Endothelial cell of umbilical vein (primary cell): ENCODE data around the gene DHRS12. TPM values are rescaled to one million over a fixed set of nuclear protein-coding genes. Genes with fewer than 3 reads are reported as not detected.

ENCODE experiments used
- BruUV-seq: library from RNA; stranded (reverse); fragments of 400-500 nt; replicated peaks from 2 replicates; lab custom pipeline; 2021; lab: Mats Ljungman, UMichigan
- CTCF ChIA-PET: fragments of 300-600, 350-600 bp; sonication (Branson Sonifier 250); formaldehyde crosslinking; loops from one replicate; lab custom pipeline; 2021; ENCODE audit warnings: antibody characterized with exemption, inconsistent platforms; lab: Charles Lee
- POLR2A ChIA-PET: fragments of 300-600, 350-600 bp; sonication (Branson Sonifier 250); formaldehyde crosslinking; loops from one replicate; lab custom pipeline; 2021; ENCODE audit warnings: antibody characterized with exemption, inconsistent platforms; lab: Charles Lee
- DNase-seq: peaks from one replicate; pipeline ENCODE4 v3.0.0-alpha.2; 2011; ENCODE audit warnings: low read depth, low spot score
- FAIRE-seq: peaks from 2 replicates; lab custom pipeline; 2011; peaks lifted over from hg19 to GRCh38; lab: Jason Lieb, UNC
- H2AFZ ChIP-seq: 2 replicates; pipeline ENCODE4 v1.6.0; 2012; ENCODE audit warnings: low read depth, low read length, control low read depth, inconsistent platforms
- H3K27ac ChIP-seq: 2 replicates; pipeline ENCODE4 v1.5.1; 2011; ENCODE audit warnings: low read depth, mild to moderate bottlenecking, control low read depth, low read length, moderate library complexity; ENCODE audit not compliant: insufficient read depth
- H3K27me3 ChIP-seq, 2 experiments: 2 replicates each; pipeline versions ENCODE4 v1.6.0 to v1.6.1; 2011; ENCODE audit warnings: low read length in 2 of 2, mixed read lengths in 1 of 2; ENCODE audit not compliant: control insufficient read depth in 2 of 2, insufficient read depth in 2 of 2
- H3K36me3 ChIP-seq, 2 experiments: 2 replicates in 1 of 2; 3 replicates in 1 of 2; pipeline ENCODE4 v1.5.1; 2011; ENCODE audit warnings: low read length in 2 of 2, mild to moderate bottlenecking in 1 of 2, moderate library complexity in 1 of 2; ENCODE audit not compliant: control insufficient read depth in 2 of 2, insufficient read depth in 2 of 2; ENCODE audit errors: extremely low read depth in 1 of 2
- H3K4me1 ChIP-seq: 3 replicates; pipeline ENCODE4 v1.5.1; 2011; ENCODE audit warnings: mild to moderate bottlenecking, low read length; ENCODE audit not compliant: control insufficient read depth, insufficient read depth; ENCODE audit errors: extremely low read depth
- H3K4me2 ChIP-seq: 2 replicates; pipeline ENCODE4 v1.6.1; 2011; ENCODE audit warnings: low read length, control low read depth, mixed read lengths; ENCODE audit not compliant: insufficient read depth
- H3K4me3 ChIP-seq, 3 experiments: fragments of 200-600 bp in 1 of 3; sonication (generic), shearing (Covaris generic) in 1 of 3; replicated peaks in 1 of 3; 2 replicates each; pipeline ENCODE4 v1.5.1; 2011 to 2016; ENCODE audit warnings: control low read depth in 3 of 3, low read length in 3 of 3, mild to moderate bottlenecking in 2 of 3, inconsistent platforms in 1 of 3, low read depth in 1 of 3, moderate library complexity in 1 of 3; ENCODE audit not compliant: insufficient read depth in 1 of 3
- H3K79me2 ChIP-seq: 2 replicates; pipeline ENCODE4 v1.6.0; 2012; ENCODE audit warnings: low read length, inconsistent platforms; ENCODE audit not compliant: control insufficient read depth, insufficient read depth
- H3K9ac ChIP-seq: replicated peaks from 2 replicates; pipeline ENCODE3; 2011; ENCODE audit warnings: low read length, control low read depth; ENCODE audit not compliant: insufficient read depth; ENCODE audit errors: extremely low read depth
- H3K9me1 ChIP-seq: replicated peaks from 3 replicates; pipeline ENCODE4 v1.6.0; 2011; ENCODE audit warnings: mild to moderate bottlenecking, low read length; ENCODE audit not compliant: control insufficient read depth, insufficient read depth; ENCODE audit errors: extremely low read depth
- H3K9me3 ChIP-seq: replicated peaks from 2 replicates; pipeline ENCODE4 v1.5.1; 2012; ENCODE audit warnings: low read length, inconsistent platforms; ENCODE audit not compliant: control insufficient read depth, insufficient read depth
- H4K20me1 ChIP-seq: replicated peaks from 2 replicates; pipeline ENCODE3; 2011; ENCODE audit warnings: mild to moderate bottlenecking, low read length; ENCODE audit not compliant: control insufficient read depth, insufficient read depth; ENCODE audit errors: extremely low read depth
- EZH2 ChIP-seq: IDR thresholded peaks from 2 replicates; pipeline ENCODE4 v1.6.1; 2012; ENCODE audit warnings: borderline replicate concordance, low read depth, mild to moderate bottlenecking, moderate library complexity, low read length, inconsistent platforms; ENCODE audit not compliant: severe bottlenecking
- FOS ChIP-seq: IDR thresholded peaks from 2 replicates; pipeline ENCODE4 v1.6.1; 2011; ENCODE audit warnings: mild to moderate bottlenecking, low read length, moderate library complexity, borderline replicate concordance; ENCODE audit not compliant: insufficient read depth
- GATA2 ChIP-seq: IDR thresholded peaks from 2 replicates; pipeline ENCODE4 v1.7.0; 2011; ENCODE audit warnings: low read depth, mild to moderate bottlenecking, moderate library complexity, mixed read lengths, low read length; ENCODE audit not compliant: insufficient read length, insufficient read depth
- JUN ChIP-seq: IDR thresholded peaks from 2 replicates; pipeline ENCODE4 v1.6.1; 2011; ENCODE audit warnings: borderline replicate concordance, low read depth; ENCODE audit not compliant: insufficient read length, insufficient read depth
- MYC ChIP-seq: IDR thresholded peaks from one replicate; pipeline ENCODE4 v1.6.1; 2011; ENCODE audit warnings: mild to moderate bottlenecking, low read depth, low read length
- POLR2A ChIP-seq: IDR thresholded peaks from 2 replicates; pipeline ENCODE4 v1.6.1; 2012; ENCODE audit warnings: low read depth, mild to moderate bottlenecking, control low read depth, low read length
- POLR2AphosphoS5 ChIP-seq: IDR thresholded peaks from 2 replicates; pipeline ENCODE4 v1.6.1; 2012; ENCODE audit warnings: low read depth, mild to moderate bottlenecking, control low read depth, low read length, moderate library complexity; ENCODE audit not compliant: insufficient read depth
- dilution Hi-C: fragments of 300-500 bp; cut with MboI; formaldehyde crosslinking; loops from one replicate; pipeline ENCODE4 v1.15.0; 2019; ENCODE audit warnings: low sequenced_read_pairs; ENCODE audit not compliant: extremely low pct_ligation_motif_present
- intact Hi-C: fragments of 100-400 bp; cut with micrococcal nuclease; formaldehyde crosslinking; loops from one replicate; pipeline ENCODE4 v1.10.0; 2022
- polyA plus RNA-seq, 4 experiments: library from polyadenylated mRNA; depleted of rRNA in 3 of 4; stranded (reverse) in 3 of 4; unstranded in 1 of 4; fragments of >200 nt; gene quantifications; 2 replicates each; pipeline versions ENCODE4 v1.2.1 to v1.2.3, GENCODE V29; 2011 to 2012; ENCODE audit warnings: missing spikeins in 1 of 4
- total RNA-seq: library from RNA; stranded (reverse); gene quantifications from 2 replicates; pipeline ENCODE4 v1.2.3, GENCODE V29; 2021
- TF ChIP-seq, protein P1 (sequence below): IDR thresholded peaks from 2 replicates; pipeline ENCODE4 v1.6.1; 2011; ENCODE audit not compliant: insufficient read depth, insufficient read length
- TF ChIP-seq, protein P2 (sequence below), 2 donors: IDR thresholded peaks; 1 replicate in 1 of 2; 2 replicates in 1 of 2; pipeline ENCODE4 v1.5.1; 2011; ENCODE audit warnings: low read length in 2 of 2, mild to moderate bottlenecking in 2 of 2, moderate library complexity in 2 of 2, control low read depth in 1 of 2, inconsistent platforms in 1 of 2, low read depth in 1 of 2; ENCODE audit not compliant: insufficient read depth in 1 of 2; ENCODE audit errors: extremely low read depth in 1 of 2

DHRS12 gene
- total and polyA plus RNA-seq, 2 donors (not counting 3 experiments of a cell fraction or from before 2014, with no cell fraction given) = 8.9 to 9.1 TPM

GRCh38 chr13:51825681-51826254, 21.8 kb upstream of the DHRS12 start:
- no peak for FAIRE-seq
- H3K36me3 ChIP-seq = no peaks in the 10 kb centered on the region
- H3K4me2 ChIP-seq = no peak overlapping the region
- H2AFZ ChIP-seq = no peak overlapping the region
- peaks cover 3 to 7% of the 10 kb centered on the region in 2 experiments for H3K27me3 ChIP-seq
- TF ChIP-seq JUN (no peak), GATA2 (no peak), FOS (no peak), MYC (no peak), POLR2A (no peak), POLR2AphosphoS5 (no peak), EZH2 (no peak)
- TF ChIP-seq, protein P1, sequence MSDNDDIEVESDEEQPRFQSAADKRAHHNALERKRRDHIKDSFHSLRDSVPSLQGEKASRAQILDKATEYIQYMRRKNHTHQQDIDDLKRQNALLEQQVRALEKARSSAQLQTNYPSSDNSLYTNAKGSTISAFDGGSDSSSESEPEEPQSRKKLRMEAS = no peak
- TF ChIP-seq, protein P2, sequence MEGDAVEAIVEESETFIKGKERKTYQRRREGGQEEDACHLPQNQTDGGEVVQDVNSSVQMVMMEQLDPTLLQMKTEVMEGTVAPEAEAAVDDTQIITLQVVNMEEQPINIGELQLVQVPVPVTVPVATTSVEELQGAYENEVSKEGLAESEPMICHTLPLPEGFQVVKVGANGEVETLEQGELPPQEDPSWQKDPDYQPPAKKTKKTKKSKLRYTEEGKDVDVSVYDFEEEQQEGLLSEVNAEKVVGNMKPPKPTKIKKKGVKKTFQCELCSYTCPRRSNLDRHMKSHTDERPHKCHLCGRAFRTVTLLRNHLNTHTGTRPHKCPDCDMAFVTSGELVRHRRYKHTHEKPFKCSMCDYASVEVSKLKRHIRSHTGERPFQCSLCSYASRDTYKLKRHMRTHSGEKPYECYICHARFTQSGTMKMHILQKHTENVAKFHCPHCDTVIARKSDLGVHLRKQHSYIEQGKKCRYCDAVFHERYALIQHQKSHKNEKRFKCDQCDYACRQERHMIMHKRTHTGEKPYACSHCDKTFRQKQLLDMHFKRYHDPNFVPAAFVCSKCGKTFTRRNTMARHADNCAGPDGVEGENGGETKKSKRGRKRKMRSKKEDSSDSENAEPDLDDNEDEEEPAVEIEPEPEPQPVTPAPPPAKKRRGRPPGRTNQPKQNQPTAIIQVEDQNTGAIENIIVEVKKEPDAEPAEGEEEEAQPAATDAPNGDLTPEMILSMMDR (IDR thresholded peaks at IDR 0.05; ENCODE audit: extremely low read depth in 1 of 2, insufficient read depth in 1 of 2, low read depth in 1 of 2, low read length in 2 of 2) = no peak
- no peaks in the 10 kb centered on the region for H3K9me3 ChIP-seq
- H3K4me3 ChIP-seq = no peak overlapping the region
- H4K20me1 ChIP-seq = no peaks in the 10 kb centered on the region
- no peak overlapping the region for H3K27ac ChIP-seq
- POLR2A ChIA-PET = no interaction called here
- H3K9ac ChIP-seq = no peak overlapping the region
- H3K79me2 ChIP-seq = no peaks in the 10 kb centered on the region
- CTCF ChIA-PET = interaction anchor here (1.4 to 4.0 kb wide), 3 partner anchors 9 to 19 kb away, joined by 4 to 19 read pairs (median 5); partner anchors contain the start of gene TMEM272
- dilution Hi-C loops (no loop called here), intact Hi-C loops (no loop called here)
- DNase-seq = no peak
- no peaks in the 10 kb centered on the region for H3K4me1 ChIP-seq
- BruUV-seq = no TSS peak
- H3K9me1 ChIP-seq = no peaks in the 10 kb centered on the region
